ENCODE measurements around the gene POU2AF2. TPM values are rescaled to one million over a fixed set of nuclear protein-coding genes. Genes with fewer than 3 reads are reported as not detected.
A peak's percentile ranks its signal among the peaks of the same experiment; 100 is the strongest.

POU2AF2 gene
- total RNA-seq, 5 donors from 2014 or later (not counting 1 experiment from before 2014, with no cell fraction given) = not detected

DNA sequence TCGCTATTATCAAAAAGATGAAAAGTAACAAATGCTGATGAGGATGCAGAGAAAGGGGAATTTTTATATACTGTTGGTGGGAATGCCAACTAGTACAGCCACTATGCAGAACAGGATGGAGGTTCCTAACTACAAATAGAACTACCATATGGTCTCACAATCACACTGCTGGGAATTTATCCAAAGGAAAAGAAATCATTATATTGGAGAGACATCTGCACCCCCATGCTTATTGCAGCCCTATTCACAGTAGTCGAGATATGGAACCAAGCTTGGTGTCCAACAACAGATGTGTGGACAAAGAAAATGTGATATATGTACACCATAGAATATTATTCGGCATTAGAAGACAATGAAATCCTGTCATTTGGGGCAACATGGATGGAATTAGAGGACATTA is 19.6 kb upstream of the POU2AF2 start:
- H3K27ac Mint-ChIP-seq = no peak overlapping the region
- no peaks in the 10 kb centered on the region for H3K9me3 ChIP-seq
- peaks cover 10 to 21% of the 10 kb centered on the region in 2 experiments for H3K4me1 ChIP-seq (ENCODE audit: control insufficient read depth in 1 of 2, extremely low read depth in 1 of 2, insufficient read depth in 2 of 2, low read length in 2 of 2)
- no peaks in the 10 kb centered on the region for H3K36me3 Mint-ChIP-seq
- H3K4me3 ChIP-seq (ENCODE audit: control insufficient read depth in 1 of 2, extremely low read depth in 1 of 2, low read length in 1 of 2) = no peak overlapping the region
- H3K27ac ChIP-seq (ENCODE audit: low read length) = no peak overlapping the region
- H3K9me3 Mint-ChIP-seq = peaks cover 0 to 6% (median 0%) of the 10 kb centered on the region in 3 donors
- ChIA-PET CTCF (interaction anchor here in 1 of 2 donors (0.6 to 1.1 kb wide), 2 partner anchors 161 to 762 kb away, joined by 3 read pairs; no protein-coding TSS in a partner anchor), POLR2A (no interaction called here)
- no peaks in the 10 kb centered on the region for H3K36me3 ChIP-seq (ENCODE audit: control insufficient read depth in 2 of 2, extremely low read depth in 1 of 2, insufficient read depth in 1 of 2, low read length in 1 of 2)
- no peak overlapping the region for H3K4me3 Mint-ChIP-seq
- WGBS (ENCODE audit: insufficient coverage) = no CpG with 5 or more reads among the region's 3 CpGs
- peaks cover 0 to 3% of the 10 kb centered on the region in 2 experiments for H3K27me3 ChIP-seq (replicated peaks in 1 of 2; ENCODE audit: control insufficient read depth in 2 of 2, extremely low read depth in 1 of 2, insufficient read depth in 2 of 2, low read length in 1 of 2)
- H3K4me1 Mint-ChIP-seq = peaks cover 28 to 31% (median 28%) of the 10 kb centered on the region in 3 donors
- H3K27me3 Mint-ChIP-seq = peaks cover 7 to 19% of the 10 kb centered on the region in 2 donors
- no peak for DNase-seq
- no peak for ATAC-seq (replicated peaks in 1 of 4)

DNA sequence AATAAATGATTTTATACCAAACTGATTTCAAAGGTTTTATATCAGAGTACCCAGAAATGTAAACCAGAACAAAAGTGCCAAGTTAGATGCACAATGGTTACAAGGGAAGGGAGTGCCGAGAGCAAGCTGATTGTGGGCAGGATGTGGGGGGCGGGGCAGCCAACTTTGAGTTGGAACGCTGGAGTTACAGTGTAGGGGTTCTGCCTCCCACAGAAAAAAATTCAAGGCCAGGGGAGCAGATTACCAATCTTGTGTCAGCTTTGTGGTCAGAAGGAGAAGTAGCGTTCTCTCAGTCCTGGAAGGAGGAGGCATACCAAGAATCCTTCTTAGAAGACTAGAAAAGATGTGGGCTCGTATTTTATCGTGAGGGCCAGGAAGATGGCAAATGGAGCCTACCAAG is 15.9 kb upstream of the POU2AF2 start:
- Histone ChIP-seq H3K27me3 (replicated peaks in 1 of 2; ENCODE audit: control insufficient read depth in 2 of 2, extremely low read depth in 1 of 2, insufficient read depth in 2 of 2, low read length in 1 of 2) (peaks cover 0 to 9% of the 10 kb centered on the region in 2 experiments), H3K4me1 (ENCODE audit: control insufficient read depth in 1 of 2, extremely low read depth in 1 of 2, insufficient read depth in 2 of 2, low read length in 2 of 2) (peaks cover 8 to 11% of the 10 kb centered on the region in 2 experiments), H3K27ac (ENCODE audit: low read length) (no peak overlapping the region), H3K4me3 (ENCODE audit: control insufficient read depth in 1 of 2, extremely low read depth in 1 of 2, low read length in 1 of 2) (no peak overlapping the region), H3K9me3 (no peaks in the 10 kb centered on the region), H3K36me3 (ENCODE audit: control insufficient read depth in 2 of 2, extremely low read depth in 1 of 2, insufficient read depth in 1 of 2, low read length in 1 of 2) (no peaks in the 10 kb centered on the region)
- no peak overlapping the region for H3K27ac Mint-ChIP-seq
- H3K9me3 Mint-ChIP-seq = peaks cover 0 to 5% (median 0%) of the 10 kb centered on the region in 3 donors
- 0% methylated on average over 2 of the region's 6 CpGs for WGBS (ENCODE audit: insufficient coverage)
- ChIA-PET CTCF (interaction anchor here (0.5 to 1.8 kb wide), 8 partner anchors 9 to 1028 kb away, joined by 3 to 14 read pairs (median 3); no protein-coding TSS in a partner anchor), POLR2A (no interaction called here)
- peaks cover 16 to 19% (median 19%) of the 10 kb centered on the region in 3 donors for H3K4me1 Mint-ChIP-seq
- peaks cover 16 to 27% of the 10 kb centered on the region in 2 donors for H3K27me3 Mint-ChIP-seq
- H3K36me3 Mint-ChIP-seq = no peaks in the 10 kb centered on the region
- H3K4me3 Mint-ChIP-seq = peak overlapping the region in 1 of 3 donors; percentile 68
- peak; percentile 37 to 64 (median 50) for ATAC-seq (replicated peaks in 1 of 4)
- peak in 12 of 35 experiments; percentile 6 to 27 (median 16) for DNase-seq

DNA sequence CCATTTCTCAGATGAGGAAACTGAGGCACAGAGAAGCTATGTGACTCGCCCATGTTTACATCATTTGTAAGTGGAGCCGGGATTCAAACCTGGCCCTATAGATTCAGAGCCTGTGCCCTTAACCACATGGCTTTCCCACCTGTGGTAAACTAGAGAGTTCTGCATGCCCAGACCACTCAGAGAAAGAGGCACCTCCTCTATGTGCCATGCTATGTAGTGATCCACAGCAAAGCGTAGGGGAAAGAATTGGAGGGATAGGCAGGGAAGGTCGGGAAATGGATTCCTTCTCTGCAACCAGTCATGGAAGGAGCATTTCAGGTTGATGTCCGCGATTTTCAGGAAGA is 15.4 kb upstream of the POU2AF2 start:
- no peaks in the 10 kb centered on the region for H3K36me3 ChIP-seq (ENCODE audit: control insufficient read depth in 2 of 2, extremely low read depth in 1 of 2, insufficient read depth in 1 of 2, low read length in 1 of 2)
- H3K4me3 Mint-ChIP-seq = peak overlapping the region; percentile 58 to 75 (median 68)
- peak overlapping the region; percentile 35 to 57 for H3K4me3 ChIP-seq (ENCODE audit: control insufficient read depth in 1 of 2, extremely low read depth in 1 of 2, low read length in 1 of 2)
- peaks cover 16 to 19% (median 19%) of the 10 kb centered on the region in 3 donors for H3K4me1 Mint-ChIP-seq
- peaks cover 8 to 11% of the 10 kb centered on the region in 2 experiments for H3K4me1 ChIP-seq (ENCODE audit: control insufficient read depth in 1 of 2, extremely low read depth in 1 of 2, insufficient read depth in 2 of 2, low read length in 2 of 2)
- DNase-seq = no peak
- no peak overlapping the region for H3K27ac ChIP-seq (ENCODE audit: low read length)
- 50% methylated on average over 4 of the region's 6 CpGs for WGBS (ENCODE audit: insufficient coverage)
- H3K27ac Mint-ChIP-seq = no peak overlapping the region
- no peaks in the 10 kb centered on the region for H3K36me3 Mint-ChIP-seq
- POLR2A ChIA-PET = no interaction called here
- H3K9me3 ChIP-seq = no peaks in the 10 kb centered on the region
- peaks cover 0 to under 1% (median 0%) of the 10 kb centered on the region in 3 donors for H3K9me3 Mint-ChIP-seq
- CTCF ChIA-PET = interaction anchor here (0.7 to 1.8 kb wide), 11 partner anchors 9 to 1029 kb away, joined by 3 to 7 read pairs (median 3); no protein-coding TSS in a partner anchor
- H3K27me3 Mint-ChIP-seq = peaks cover 16 to 26% of the 10 kb centered on the region in 2 donors
- H3K27me3 ChIP-seq (replicated peaks in 1 of 2; ENCODE audit: control insufficient read depth in 2 of 2, extremely low read depth in 1 of 2, insufficient read depth in 2 of 2, low read length in 1 of 2) = peaks cover 0 to 9% of the 10 kb centered on the region in 2 experiments
- peak; percentile 31 to 69 (median 60) for ATAC-seq (replicated peaks in 1 of 4)

DNA sequence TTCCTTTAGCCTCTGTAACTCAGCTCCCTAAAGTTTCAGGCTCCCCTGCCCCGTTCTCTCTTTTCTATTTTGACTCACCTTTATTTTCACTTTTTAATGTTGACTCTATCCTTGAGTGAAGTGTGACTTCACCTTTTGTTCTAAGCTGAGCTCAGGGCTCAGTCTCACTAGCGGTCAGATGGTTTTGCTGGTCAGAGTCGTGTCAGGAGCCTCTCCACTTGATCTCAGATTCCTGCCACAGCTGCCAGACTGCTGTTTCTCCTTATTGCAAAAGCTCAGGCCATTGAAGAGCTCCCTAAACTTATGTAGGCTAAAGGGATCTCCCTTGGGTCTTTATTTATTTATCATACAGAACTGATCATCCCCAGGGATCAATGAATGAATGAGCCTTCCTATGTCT is 13.7 kb upstream of the POU2AF2 start:
- Histone ChIP-seq H3K36me3 (ENCODE audit: control insufficient read depth in 2 of 2, extremely low read depth in 1 of 2, insufficient read depth in 1 of 2, low read length in 1 of 2) (no peaks in the 10 kb centered on the region), H3K4me3 (ENCODE audit: control insufficient read depth in 1 of 2, extremely low read depth in 1 of 2, low read length in 1 of 2) (no peak overlapping the region), H3K27me3 (replicated peaks in 1 of 2; ENCODE audit: control insufficient read depth in 2 of 2, extremely low read depth in 1 of 2, insufficient read depth in 2 of 2, low read length in 1 of 2) (peaks cover 0 to 9% of the 10 kb centered on the region in 2 experiments), H3K27ac (ENCODE audit: low read length) (no peak overlapping the region), H3K9me3 (no peaks in the 10 kb centered on the region), H3K4me1 (ENCODE audit: control insufficient read depth in 1 of 2, extremely low read depth in 1 of 2, insufficient read depth in 2 of 2, low read length in 2 of 2) (peaks cover 8 to 11% of the 10 kb centered on the region in 2 experiments)
- H3K4me1 Mint-ChIP-seq = peaks cover 16 to 19% (median 19%) of the 10 kb centered on the region in 3 donors
- ChIA-PET CTCF (interaction anchor here in 1 of 2 donors (0.7 to 1.5 kb wide), 2 partner anchors 222 to 785 kb away, joined by 4 to 5 read pairs; no protein-coding TSS in a partner anchor), POLR2A (no interaction called here)
- WGBS (ENCODE audit: insufficient coverage) = 54% methylated on average over 3 of the region's 3 CpGs
- DNase-seq = no peak
- no peaks in the 10 kb centered on the region for H3K36me3 Mint-ChIP-seq
- H3K27ac Mint-ChIP-seq = no peak overlapping the region
- H3K4me3 Mint-ChIP-seq = peak overlapping the region in 2 of 3 donors; percentile 1 to 53
- ATAC-seq (replicated peaks in 1 of 4) = no peak
- H3K9me3 Mint-ChIP-seq = no peaks in the 10 kb centered on the region
- H3K27me3 Mint-ChIP-seq = peaks cover 18 to 26% of the 10 kb centered on the region in 2 donors

DNA sequence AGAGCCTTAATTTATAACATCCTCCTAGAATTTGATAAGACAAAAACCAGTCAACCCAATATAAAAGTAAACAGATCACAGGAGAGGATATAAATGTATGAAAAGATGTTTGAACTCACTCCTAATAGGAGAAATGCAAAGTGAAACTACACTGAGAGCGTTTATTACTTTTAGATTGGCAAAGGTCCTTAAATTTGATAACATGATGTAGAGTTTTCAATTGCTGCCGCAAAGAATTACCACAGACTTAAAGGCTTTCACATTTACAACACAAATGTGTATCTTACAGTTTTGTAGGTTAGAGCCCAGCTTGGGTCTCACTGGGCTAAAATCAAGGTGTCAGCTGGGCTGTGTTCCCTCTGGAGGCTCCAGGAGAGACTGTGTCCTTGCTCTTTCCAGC is 9.1 kb upstream of the POU2AF2 start:
- no peaks in the 10 kb centered on the region for H3K36me3 ChIP-seq (ENCODE audit: control insufficient read depth in 2 of 2, extremely low read depth in 1 of 2, insufficient read depth in 1 of 2, low read length in 1 of 2)
- no CpG with 5 or more reads among the region's 2 CpGs for WGBS (ENCODE audit: insufficient coverage)
- H3K4me3 Mint-ChIP-seq = no peak overlapping the region
- no peak overlapping the region for H3K27ac ChIP-seq (ENCODE audit: low read length)
- peaks cover 0 to 10% of the 10 kb centered on the region in 2 experiments for H3K27me3 ChIP-seq (replicated peaks in 1 of 2; ENCODE audit: control insufficient read depth in 2 of 2, extremely low read depth in 1 of 2, insufficient read depth in 2 of 2, low read length in 1 of 2)
- no peaks in the 10 kb centered on the region for H3K4me1 Mint-ChIP-seq
- H3K4me3 ChIP-seq (ENCODE audit: control insufficient read depth in 1 of 2, extremely low read depth in 1 of 2, low read length in 1 of 2) = no peak overlapping the region
- peaks cover 27 to 30% of the 10 kb centered on the region in 2 donors for H3K27me3 Mint-ChIP-seq
- H3K9me3 ChIP-seq = no peaks in the 10 kb centered on the region
- ATAC-seq (replicated peaks in 1 of 4) (no peak), DNase-seq (no peak)
- no peak overlapping the region for H3K27ac Mint-ChIP-seq
- CTCF ChIA-PET = no interaction called here
- H3K4me1 ChIP-seq (ENCODE audit: control insufficient read depth in 1 of 2, extremely low read depth in 1 of 2, insufficient read depth in 2 of 2, low read length in 2 of 2) = no peaks in the 10 kb centered on the region
- H3K36me3 Mint-ChIP-seq = no peaks in the 10 kb centered on the region
- POLR2A ChIA-PET = no interaction called here
- no peaks in the 10 kb centered on the region for H3K9me3 Mint-ChIP-seq

DNA sequence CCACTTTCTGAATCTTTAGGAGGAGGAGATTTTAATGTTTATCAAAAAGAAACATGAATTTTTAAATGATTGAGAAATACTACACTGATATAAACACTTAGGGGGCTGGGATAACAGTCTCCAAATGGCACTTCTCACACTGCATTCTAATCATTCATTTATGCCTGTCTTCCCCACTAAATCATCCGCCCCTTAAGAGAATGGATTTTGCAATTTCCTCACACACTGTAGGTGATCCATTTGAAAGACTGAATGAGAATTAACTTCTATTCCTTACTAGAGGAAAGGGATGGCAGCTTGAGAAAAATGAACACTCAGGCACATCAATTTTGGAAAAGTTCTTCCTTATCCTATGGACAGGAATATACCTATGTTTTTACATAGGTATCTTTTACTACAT is 7.6 kb upstream of the POU2AF2 start:
- peaks cover 0 to 12% of the 10 kb centered on the region in 2 experiments for H3K27me3 ChIP-seq (replicated peaks in 1 of 2; ENCODE audit: control insufficient read depth in 2 of 2, extremely low read depth in 1 of 2, insufficient read depth in 2 of 2, low read length in 1 of 2)
- H3K4me1 ChIP-seq (ENCODE audit: control insufficient read depth in 1 of 2, extremely low read depth in 1 of 2, insufficient read depth in 2 of 2, low read length in 2 of 2) = no peaks in the 10 kb centered on the region
- H3K27ac Mint-ChIP-seq = no peak overlapping the region
- no CpG with 5 or more reads among the region's 1 CpG for WGBS (ENCODE audit: insufficient coverage)
- no peaks in the 10 kb centered on the region for H3K9me3 Mint-ChIP-seq
- ChIA-PET CTCF (interaction anchor here in 1 of 2 donors (0.6 kb wide), 1 partner anchor 45 kb away, joined by 3 read pairs; no protein-coding TSS in a partner anchor), POLR2A (interaction anchor here in 1 of 2 donors (0.6 kb wide), 1 partner anchor 45 kb away, joined by 3 read pairs; no protein-coding TSS in a partner anchor)
- DNase-seq = no peak
- H3K27ac ChIP-seq (ENCODE audit: low read length) = no peak overlapping the region
- H3K36me3 Mint-ChIP-seq = no peaks in the 10 kb centered on the region
- no peaks in the 10 kb centered on the region for H3K4me1 Mint-ChIP-seq
- no peaks in the 10 kb centered on the region for H3K36me3 ChIP-seq (ENCODE audit: control insufficient read depth in 2 of 2, extremely low read depth in 1 of 2, insufficient read depth in 1 of 2, low read length in 1 of 2)
- peaks cover 37 to 38% of the 10 kb centered on the region in 2 donors for H3K27me3 Mint-ChIP-seq
- no peaks in the 10 kb centered on the region for H3K9me3 ChIP-seq
- no peak for ATAC-seq (replicated peaks in 1 of 4)
- H3K4me3 Mint-ChIP-seq = no peak overlapping the region
- no peak overlapping the region for H3K4me3 ChIP-seq (ENCODE audit: control insufficient read depth in 1 of 2, extremely low read depth in 1 of 2, low read length in 1 of 2)
